PC-3 (cell line): ENCODE measurements around the gene PLCL1.

ENCODE experiments used
- CTCF ChIP-seq: fragments of 300-600 bp; sonication (generic); conservative IDR thresholded peaks from 2 replicates; pipeline ENCODE4 v1.5.1; 2017; ENCODE audit warnings: antibody characterized with exemption, low read depth, mild to moderate bottlenecking, low read length
- EZH2 ChIP-seq: fragments of 300-600 bp; sonication (generic); IDR thresholded peaks from one replicate; pipeline ENCODE4 v1.6.1; 2017; ENCODE audit warnings: antibody characterized with exemption, mild to moderate bottlenecking, low read length; ENCODE audit not compliant: unreplicated experiment
- EZH2phosphoT487 ChIP-seq: fragments of 300-600 bp; sonication (generic); IDR thresholded peaks from 2 replicates; pipeline ENCODE4 v1.6.1; 2018; ENCODE audit warnings: mild to moderate bottlenecking, antibody characterized with exemption, low read length, borderline replicate concordance

DNA sequence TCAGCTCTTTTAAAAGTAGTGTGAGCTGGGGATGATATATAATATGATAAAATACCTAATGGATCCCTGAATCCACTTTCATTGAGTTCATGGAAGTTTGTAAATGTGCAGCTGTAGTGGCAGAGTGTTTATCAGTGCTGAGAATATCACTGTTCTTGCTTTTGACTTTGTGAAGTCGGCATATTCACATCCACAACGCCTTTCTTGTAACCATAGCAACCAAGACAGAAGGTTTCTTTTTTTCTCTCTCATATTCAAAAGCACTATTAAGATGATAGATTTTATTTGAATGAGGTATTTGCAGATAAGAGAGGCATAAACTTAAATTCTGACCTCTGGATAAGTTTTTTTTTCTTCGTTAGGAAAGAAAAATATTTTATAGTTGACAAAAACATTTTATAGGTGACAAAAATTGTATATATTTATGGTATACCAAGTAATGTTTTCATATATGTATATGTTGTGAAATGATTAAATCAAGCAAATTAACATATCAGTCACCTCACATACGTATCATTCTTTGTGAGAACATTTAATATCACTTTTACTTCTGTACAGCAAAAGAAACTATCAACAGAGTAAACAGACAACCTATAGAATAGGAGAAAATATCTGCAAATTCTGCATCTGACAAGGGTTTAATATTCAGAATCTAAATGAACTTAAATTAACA is 130.0 kb downstream of the PLCL1 start:
- TF ChIP-seq CTCF = no peak
- TF ChIP-seq EZH2 = no peak
- no peak for TF ChIP-seq EZH2phosphoT487
